GM12878 (cell line): ENCODE measurements around the gene FSTL1. TPM values are rescaled to one million over a fixed set of nuclear protein-coding genes. Genes with fewer than 3 reads are reported as not detected.

Source experiments
- ATAC-seq: fragments of 200-7000 bp; cut with Tn5 transposase; 3 replicates; pipeline ENCODE4 v1.9.1; 2020; ENCODE audit warnings: mild to moderate bottlenecking, moderate library complexity
- BruUV-seq: library from RNA; stranded (reverse); fragments of 400-500 nt; replicated peaks from 2 replicates; lab custom pipeline; 2021; lab: Mats Ljungman, UMichigan
- CTCF ChIA-PET: fragments of 300-600 bp; sonication (Branson Sonifier 250); formaldehyde crosslinking; extraction: SDS; loops from one replicate; lab custom pipeline; 2021; ENCODE audit warnings: inconsistent platforms; lab: Yijun Ruan, JAX
- POLR2A ChIA-PET: fragments of 350-600 bp; formaldehyde crosslinking; extraction: SDS; loops from one replicate; lab custom pipeline; 2021; ENCODE audit warnings: inconsistent platforms; lab: Charles Lee
- RAD21 ChIA-PET: fragments of 300-600 bp; sonication (Branson Sonifier 250); formaldehyde crosslinking; loops from one replicate; lab custom pipeline; 2023; ENCODE audit warnings: antibody characterized with exemption; ENCODE audit not compliant: unreplicated experiment; lab: Charles Lee
- SMC1A ChIA-PET: fragments of 300-600 bp; sonication (Branson Sonifier 250); formaldehyde crosslinking; loops from one replicate; lab custom pipeline; 2023; ENCODE audit not compliant: unreplicated experiment, uncharacterized antibody; lab: Charles Lee
- DNase-seq: peaks from one replicate; pipeline ENCODE4 v3.0.0-alpha.2; 2011; ENCODE audit warnings: low read depth, low spot score
- FAIRE-seq: peaks from 3 replicates; lab custom pipeline; 2011; peaks lifted over from hg19 to GRCh38; lab: Jason Lieb, UNC
- H2AFZ ChIP-seq: 2 replicates; pipeline ENCODE4 v1.6.0; 2011; ENCODE audit warnings: low read depth, low read length, control low read depth; ENCODE audit not compliant: control insufficient read depth
- H3K27ac ChIP-seq: 2 replicates; pipeline ENCODE4 v1.5.1; 2011; ENCODE audit warnings: control low read depth; ENCODE audit not compliant: control insufficient read depth, insufficient read depth
- H3K27me3 ChIP-seq, 2 experiments: replicated peaks in 1 of 2; 2 replicates each; pipeline versions ENCODE4 v1.6.0 to v1.6.1; 2011; ENCODE audit warnings: low read length in 1 of 2; ENCODE audit not compliant: control insufficient read depth in 2 of 2, insufficient read depth in 2 of 2
- H3K36me3 ChIP-seq, 2 experiments: 2 replicates each; pipeline ENCODE4 v1.5.1; 2011; ENCODE audit warnings: low read length in 1 of 2; ENCODE audit not compliant: control insufficient read depth in 2 of 2, insufficient read depth in 2 of 2
- H3K4me1 ChIP-seq: 2 replicates; pipeline ENCODE4 v1.6.1; 2011; ENCODE audit warnings: mild to moderate bottlenecking, low read length, moderate library complexity, mixed read lengths; ENCODE audit not compliant: control insufficient read depth, insufficient read depth
- H3K4me2 ChIP-seq: 2 replicates; pipeline ENCODE4 v1.6.0; 2011; ENCODE audit warnings: control low read depth; ENCODE audit not compliant: control insufficient read depth, insufficient read depth
- H3K4me3 ChIP-seq: fragments of 200-600 bp; sonication (generic); 2 replicates; pipeline ENCODE4 v1.5.1; 2016
- H3K79me2 ChIP-seq: 2 replicates; pipeline ENCODE4 v1.6.0; 2011; ENCODE audit warnings: low read length; ENCODE audit not compliant: control insufficient read depth, insufficient read depth
- H3K9ac ChIP-seq: 2 replicates; pipeline ENCODE4 v1.8.0; 2011; ENCODE audit warnings: low read length, control low read depth, mixed read lengths; ENCODE audit not compliant: control insufficient read depth, insufficient read depth
- H3K9me3 ChIP-seq: replicated peaks from 3 replicates; pipeline ENCODE4 v1.5.1; 2011; ENCODE audit warnings: mild to moderate bottlenecking, low read length; ENCODE audit not compliant: control insufficient read depth, insufficient read depth
- H4K20me1 ChIP-seq: 2 replicates; pipeline ENCODE4 v1.6.0; 2011; ENCODE audit not compliant: control insufficient read depth, insufficient read depth
- GABPA ChIP-seq: IDR thresholded peaks from 2 replicates; pipeline ENCODE4 v1.6.1; 2014; ENCODE audit warnings: antibody characterized with exemption, low read depth, mild to moderate bottlenecking, inconsistent platforms
- RAD51 ChIP-seq: fragments of 450-650 bp; IDR thresholded peaks from 2 replicates; pipeline ENCODE4 v1.6.1; 2016; ENCODE audit warnings: moderate library complexity, mild to moderate bottlenecking, inconsistent platforms
- RCOR1 ChIP-seq: conservative IDR thresholded peaks from 2 replicates; pipeline ENCODE4 v1.6.1; 2012; ENCODE audit warnings: low read depth, low read length, improper control_type of control experiment
- ZBTB4 ChIP-seq: fragments of 450-650 bp; formaldehyde crosslinking; IDR thresholded peaks from 2 replicates; pipeline ENCODE4 v1.4.0; 2022; ENCODE audit warnings: mild to moderate bottlenecking, moderate library complexity
- WGBS: methylation state at CpG from one replicate; pipeline ENCODE4 v1.1.6; 2016; ENCODE audit warnings: low lambda C conversion rate; ENCODE audit not compliant: insufficient replicate concordance, insufficient coverage; ENCODE audit errors: missing lambda C conversion rate; 5-methylcytosine and 5-hydroxymethylcytosine counted together
- in situ Hi-C: fragments of 300-500 bp; cut with MboI; formaldehyde crosslinking; loops from 9 replicates; pipeline ENCODE4 v1.14.3; 2018; ENCODE audit warnings: mixed read lengths
- intact Hi-C: fragments of 100-400 bp; cut with micrococcal nuclease; formaldehyde crosslinking; loops from one replicate; pipeline ENCODE4 v1.14.2; 2022; ENCODE audit not compliant: unreplicated experiment
- polyA plus RNA-seq, 11 experiments: library from polyadenylated mRNA; depleted of rRNA in 4 of 11; unstranded in 6 of 11; stranded (reverse) in 5 of 11; fragments of >200 nt; fragmentation: Nextera tagmentation in 4 of 11; fragmentation: Illumina TruSeq in 1 of 11; extraction: Ambion mirVana in 4 of 11; extraction: Trizol in 1 of 11; gene quantifications; 1 replicate in 1 of 11; 2 replicates in 10 of 11; pipeline versions ENCODE4 v1.2.1 to v1.2.3, GENCODE V29; 2011 to 2016; ENCODE audit warnings: inconsistent platforms in 2 of 11, missing spikeins in 2 of 11, low read depth in 1 of 11
- total RNA-seq, 4 experiments: library from RNA; depleted of rRNA in 3 of 4; stranded (reverse); fragments of >200 nt in 3 of 4; fragmentation: Illumina TruSeq in 1 of 4; extraction: Trizol in 1 of 4; gene quantifications; 2 replicates each; pipeline versions ENCODE4 v1.2.1 to v1.2.3, GENCODE V29; 2013 to 2021

The FSTL1 gene
- total and polyA plus RNA-seq, 10 of the 15 experiments (the other 5 are each of a cell fraction or from before 2014, with no cell fraction given), result 0.06 to 1.7 (median 0.32) TPM; not detected in 4

DNA sequence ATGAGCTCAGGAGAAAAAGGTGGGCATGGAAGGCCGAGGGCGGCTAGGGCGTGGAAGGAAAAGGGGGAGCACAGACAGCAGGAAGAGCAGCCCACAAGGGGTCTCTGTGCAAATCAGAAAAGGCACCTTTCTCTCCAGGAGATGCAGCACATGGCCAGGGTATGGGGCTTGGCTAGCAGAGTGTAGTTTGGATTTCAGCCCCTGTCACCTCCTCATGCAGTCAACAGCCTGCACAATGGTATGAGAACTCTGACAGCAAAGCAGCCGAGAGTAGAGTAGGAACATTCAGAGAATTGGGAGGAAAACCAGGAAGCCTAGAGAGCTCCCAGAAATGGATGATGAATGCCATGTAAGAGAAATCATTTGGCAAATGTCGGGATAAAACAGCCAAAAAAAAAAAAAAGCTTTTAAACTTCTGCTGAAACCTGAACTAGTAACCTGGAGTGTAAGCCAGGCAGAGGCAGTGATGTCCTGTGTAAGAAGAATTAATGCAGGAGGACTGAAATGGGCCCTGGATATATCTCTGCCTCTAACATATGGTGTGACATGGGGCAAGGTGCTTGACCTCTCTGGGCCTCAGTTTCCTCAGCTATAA, 25.7 kb downstream of the FSTL1 start (continued):
- TF ChIP-seq ZBTB4 (CRISPR knock-in tag), result no peak
- TF ChIP-seq RCOR1, result no peak
- TF ChIP-seq GABPA, result no peak

DNA sequence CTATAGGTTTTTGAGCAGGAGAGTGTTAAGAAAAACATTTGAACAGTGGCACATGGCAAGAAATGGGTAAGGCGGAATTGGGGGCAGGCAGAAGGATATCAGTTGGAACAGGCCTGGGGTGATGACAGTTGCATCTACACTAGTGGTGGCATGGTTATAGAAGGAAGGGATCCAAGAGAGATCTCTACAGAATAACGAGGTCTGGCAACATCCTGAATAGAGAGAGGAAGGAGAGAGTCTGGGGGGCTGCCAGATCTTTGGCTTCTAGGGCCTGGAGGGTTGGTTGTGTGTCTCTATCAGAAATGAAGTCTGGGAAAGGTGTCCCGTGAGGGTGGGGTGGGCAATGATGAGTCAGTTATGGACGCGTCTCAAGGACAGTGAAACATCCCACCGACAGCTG, 26.3 kb downstream of the FSTL1 start:
- Histone ChIP-seq H3K27me3 (no peaks in the 10 kb centered on the region; a peak in 2 of 4 replicates), H3K79me2 (no peaks in the 10 kb centered on the region), H3K9me3 (no peaks in the 10 kb centered on the region), H2AFZ (no peak overlapping the region), H3K4me2 (no peak overlapping the region), H4K20me1 (no peaks in the 10 kb centered on the region), H3K36me3 (no peaks in the 10 kb centered on the region)
- no peak for DNase-seq
- BruUV-seq, result no TSS peak
- no peak for TF ChIP-seq RAD51
- TF ChIP-seq, all 136 proteins: peak for 0
- ChIA-PET CTCF (interaction anchor here (1.2 to 2.7 kb wide), 2 partner anchors 137 to 180 kb away, joined by 4 to 8 read pairs; no protein-coding TSS in a partner anchor), POLR2A (no interaction called here), RAD21 (interaction anchor here (0.8 kb wide), 1 partner anchor 7 kb away, joined by 3 read pairs; no protein-coding TSS in a partner anchor), SMC1A (interaction anchor here (0.8 kb wide), 1 partner anchor 7 kb away, joined by 3 read pairs; no protein-coding TSS in a partner anchor)
- H3K4me1 ChIP-seq, result no peaks in the 10 kb centered on the region
- no peak overlapping the region for H3K27ac ChIP-seq
- intact Hi-C loops (no loop called here), in situ Hi-C loops (loop anchor here (5.0 kb wide), 1 partner anchor 133 kb away; no protein-coding TSS in a partner anchor)
- ATAC-seq (no peak), FAIRE-seq (no peak)
- H3K9ac ChIP-seq, result no peak overlapping the region
- H3K4me3 ChIP-seq, result no peak overlapping the region
- 36% methylated on average over 6 of the region's 6 CpGs for WGBS
